GM12878 (cell line): Measurements from ENCODE around the gene PUM2. TPM values are rescaled to one million over a fixed set of nuclear protein-coding genes. Genes with fewer than 3 reads are reported as not detected.

ENCODE experiments used
- ATAC-seq: fragments of 200-7000 bp; cut with Tn5 transposase; 3 replicates; pipeline ENCODE4 v1.9.1; 2020; ENCODE audit warnings: mild to moderate bottlenecking, moderate library complexity
- BruUV-seq: library from RNA; stranded (reverse); fragments of 400-500 nt; replicated peaks from 2 replicates; lab custom pipeline; 2021; lab: Mats Ljungman, UMichigan
- CTCF ChIA-PET: fragments of 300-600 bp; sonication (Branson Sonifier 250); formaldehyde crosslinking; extraction: SDS; loops from one replicate; lab custom pipeline; 2021; ENCODE audit warnings: inconsistent platforms; lab: Yijun Ruan, JAX
- POLR2A ChIA-PET: fragments of 350-600 bp; formaldehyde crosslinking; extraction: SDS; loops from one replicate; lab custom pipeline; 2021; ENCODE audit warnings: inconsistent platforms; lab: Charles Lee
- RAD21 ChIA-PET: fragments of 300-600 bp; sonication (Branson Sonifier 250); formaldehyde crosslinking; loops from one replicate; lab custom pipeline; 2023; ENCODE audit warnings: antibody characterized with exemption; ENCODE audit not compliant: unreplicated experiment; lab: Charles Lee
- SMC1A ChIA-PET: fragments of 300-600 bp; sonication (Branson Sonifier 250); formaldehyde crosslinking; loops from one replicate; lab custom pipeline; 2023; ENCODE audit not compliant: unreplicated experiment, uncharacterized antibody; lab: Charles Lee
- DNase-seq: peaks from one replicate; pipeline ENCODE4 v3.0.0-alpha.2; 2011; ENCODE audit warnings: low read depth, low spot score
- FAIRE-seq: peaks from 3 replicates; lab custom pipeline; 2011; peaks lifted over from hg19 to GRCh38; lab: Jason Lieb, UNC
- H2AFZ ChIP-seq: 2 replicates; pipeline ENCODE4 v1.6.0; 2011; ENCODE audit warnings: low read depth, low read length, control low read depth; ENCODE audit not compliant: control insufficient read depth
- H3K27ac ChIP-seq: 2 replicates; pipeline ENCODE4 v1.5.1; 2011; ENCODE audit warnings: control low read depth; ENCODE audit not compliant: control insufficient read depth, insufficient read depth
- H3K27me3 ChIP-seq, 2 experiments: replicated peaks in 1 of 2; 2 replicates each; pipeline versions ENCODE4 v1.6.0 to v1.6.1; 2011; ENCODE audit warnings: low read length in 1 of 2; ENCODE audit not compliant: control insufficient read depth in 2 of 2, insufficient read depth in 2 of 2
- H3K36me3 ChIP-seq, 2 experiments: 2 replicates each; pipeline ENCODE4 v1.5.1; 2011; ENCODE audit warnings: low read length in 1 of 2; ENCODE audit not compliant: control insufficient read depth in 2 of 2, insufficient read depth in 2 of 2
- H3K4me1 ChIP-seq: 2 replicates; pipeline ENCODE4 v1.6.1; 2011; ENCODE audit warnings: mild to moderate bottlenecking, low read length, moderate library complexity, mixed read lengths; ENCODE audit not compliant: control insufficient read depth, insufficient read depth
- H3K4me2 ChIP-seq: 2 replicates; pipeline ENCODE4 v1.6.0; 2011; ENCODE audit warnings: control low read depth; ENCODE audit not compliant: control insufficient read depth, insufficient read depth
- H3K4me3 ChIP-seq: fragments of 200-600 bp; sonication (generic); 2 replicates; pipeline ENCODE4 v1.5.1; 2016
- H3K79me2 ChIP-seq: 2 replicates; pipeline ENCODE4 v1.6.0; 2011; ENCODE audit warnings: low read length; ENCODE audit not compliant: control insufficient read depth, insufficient read depth
- H3K9ac ChIP-seq: 2 replicates; pipeline ENCODE4 v1.8.0; 2011; ENCODE audit warnings: low read length, control low read depth, mixed read lengths; ENCODE audit not compliant: control insufficient read depth, insufficient read depth
- H3K9me3 ChIP-seq: replicated peaks from 3 replicates; pipeline ENCODE4 v1.5.1; 2011; ENCODE audit warnings: mild to moderate bottlenecking, low read length; ENCODE audit not compliant: control insufficient read depth, insufficient read depth
- H4K20me1 ChIP-seq: 2 replicates; pipeline ENCODE4 v1.6.0; 2011; ENCODE audit not compliant: control insufficient read depth, insufficient read depth
- ATF2 ChIP-seq: IDR thresholded peaks from 2 replicates; pipeline ENCODE4 v1.6.1; 2012; ENCODE audit warnings: low read length, inconsistent platforms
- CBX3 ChIP-seq: fragments of 200-600 bp; sonication (generic); IDR thresholded peaks from 2 replicates; pipeline ENCODE4 v1.6.1; 2016; ENCODE audit warnings: low read depth, borderline replicate concordance
- CHD2 ChIP-seq: IDR thresholded peaks from 2 replicates; pipeline ENCODE4 v1.6.1; 2011; ENCODE audit warnings: low read depth, low read length, improper control_type of control experiment, borderline replicate concordance
- DPF2 ChIP-seq: fragments of 450-650 bp; IDR thresholded peaks from 2 replicates; pipeline ENCODE4 v1.6.1; 2017; ENCODE audit warnings: mild to moderate bottlenecking
- IRF3 ChIP-seq: fragments of 450-650 bp; IDR thresholded peaks from 2 replicates; pipeline ENCODE4 v1.6.1; 2014; ENCODE audit warnings: mild to moderate bottlenecking
- RELB ChIP-seq: fragments of 450-650 bp; IDR thresholded peaks from 2 replicates; pipeline ENCODE4 v1.6.1; 2017; ENCODE audit warnings: low read depth, mild to moderate bottlenecking, moderate library complexity
- SUPT20H ChIP-seq: IDR thresholded peaks from 2 replicates; pipeline ENCODE4 v1.6.1; 2011; ENCODE audit warnings: low read depth, mild to moderate bottlenecking, low read length, moderate library complexity, borderline replicate concordance; ENCODE audit not compliant: control insufficient read depth
- TCF3 ChIP-seq: IDR thresholded peaks from 2 replicates; pipeline ENCODE4 v1.6.1; 2012; ENCODE audit warnings: low read depth, mild to moderate bottlenecking, low read length, borderline replicate concordance; ENCODE audit not compliant: insufficient read depth
- ZBTB4 ChIP-seq: fragments of 450-650 bp; formaldehyde crosslinking; IDR thresholded peaks from 2 replicates; pipeline ENCODE4 v1.4.0; 2022; ENCODE audit warnings: mild to moderate bottlenecking, moderate library complexity
- WGBS: methylation state at CpG from one replicate; pipeline ENCODE4 v1.1.6; 2016; ENCODE audit warnings: low lambda C conversion rate; ENCODE audit not compliant: insufficient replicate concordance, insufficient coverage; ENCODE audit errors: missing lambda C conversion rate; 5-methylcytosine and 5-hydroxymethylcytosine counted together
- in situ Hi-C: fragments of 300-500 bp; cut with MboI; formaldehyde crosslinking; loops from 9 replicates; pipeline ENCODE4 v1.14.3; 2018; ENCODE audit warnings: mixed read lengths
- intact Hi-C: fragments of 100-400 bp; cut with micrococcal nuclease; formaldehyde crosslinking; loops from one replicate; pipeline ENCODE4 v1.14.2; 2022; ENCODE audit not compliant: unreplicated experiment
- polyA plus RNA-seq, 11 experiments: library from polyadenylated mRNA; depleted of rRNA in 4 of 11; unstranded in 6 of 11; stranded (reverse) in 5 of 11; fragments of >200 nt; fragmentation: Nextera tagmentation in 4 of 11; fragmentation: Illumina TruSeq in 1 of 11; extraction: Ambion mirVana in 4 of 11; extraction: Trizol in 1 of 11; gene quantifications; 1 replicate in 1 of 11; 2 replicates in 10 of 11; pipeline versions ENCODE4 v1.2.1 to v1.2.3, GENCODE V29; 2011 to 2016; ENCODE audit warnings: inconsistent platforms in 2 of 11, missing spikeins in 2 of 11, low read depth in 1 of 11
- total RNA-seq, 4 experiments: library from RNA; depleted of rRNA in 3 of 4; stranded (reverse); fragments of >200 nt in 3 of 4; fragmentation: Illumina TruSeq in 1 of 4; extraction: Trizol in 1 of 4; gene quantifications; 2 replicates each; pipeline versions ENCODE4 v1.2.1 to v1.2.3, GENCODE V29; 2013 to 2021

PUM2 gene
- total and polyA plus RNA-seq, 10 of the 15 experiments (the other 5 are each of a cell fraction or from before 2014, with no cell fraction given): 14.5 to 87.6 (median 29.4) TPM

GRCh38 chr2:20203072-20203471 is 147.6 kb downstream of the PUM2 start:
- POLR2A ChIA-PET: no interaction called here
- SMC1A ChIA-PET: interaction anchor here (1.4 kb wide), 1 partner anchor 67 kb away, joined by 5 read pairs; no protein-coding TSS in a partner anchor

More at GRCh38 chr2:20203072-20203471, 147.6 kb downstream of the PUM2 start:
- in situ Hi-C loops: no loop called here
- TF ChIP-seq TCF3 (no peak), SUPT20H (no peak), IRF3 (no peak), ATF2 (no peak), CBX3 (no peak), ZBTB4 (CRISPR knock-in tag) (no peak), DPF2 (no peak), RELB (no peak), CHD2 (no peak)
- FAIRE-seq (no peak), DNase-seq (no peak), ATAC-seq (no peak)
- no peaks in the 10 kb centered on the region for H4K20me1 ChIP-seq
- H3K27ac ChIP-seq: no peak overlapping the region
- RAD21 ChIA-PET: interaction anchor here (1.0 to 3.2 kb wide), 3 partner anchors 16 to 67 kb away, joined by 3 to 10 read pairs (median 3); no protein-coding TSS in a partner anchor
- 79% methylated on average over 10 of the region's 10 CpGs for WGBS
- no peaks in the 10 kb centered on the region; a peak in 1 of 4 replicates for H3K36me3 ChIP-seq
- BruUV-seq: no TSS peak
- no peak overlapping the region for H2AFZ ChIP-seq
- no peaks in the 10 kb centered on the region for H3K27me3 ChIP-seq
- H3K4me3 ChIP-seq: no peak overlapping the region
- 0 out of 2 replicates have a peak, but pooled peaks cover 3% of the 10 kb centered on the region for H3K79me2 ChIP-seq
- H3K9me3 ChIP-seq: no peaks in the 10 kb centered on the region
- H3K9ac ChIP-seq: no peak overlapping the region
- H3K4me2 ChIP-seq: no peak overlapping the region
- intact Hi-C loops: no loop called here
- H3K4me1 ChIP-seq: peaks cover 18% of the 10 kb centered on the region
- CTCF ChIA-PET: interaction anchor here (0.8 kb wide), 1 partner anchor 47 kb away, joined by 3 read pairs; no protein-coding TSS in a partner anchor
